GM23338 (cell line): Measurements from ENCODE around the gene ULBP2. TPM values are rescaled to one million over a fixed set of nuclear protein-coding genes. Genes with fewer than 3 reads are reported as not detected.

Experiments used
- ATAC-seq: fragments of 200-7000 bp; cut with Tn5 transposase; 3 replicates; pipeline ENCODE4 v1.9.1; 2020
- DNase-seq: peaks from one replicate; pipeline ENCODE4 v3.0.0-alpha.2; 2015; ENCODE audit warnings: low spot score
- H2AFZ ChIP-seq: fragments of 200-600 bp; sonication (generic); 2 replicates; pipeline ENCODE4 v1.8.0; 2016; ENCODE audit warnings: antibody characterized with exemption, mild to moderate bottlenecking, moderate library complexity
- H3F3A ChIP-seq: fragments of 200-600 bp; sonication (generic); replicated peaks from 2 replicates; pipeline ENCODE4 v1.8.0; 2017; ENCODE audit warnings: antibody characterized with exemption, mixed run types, low read depth
- H3K27ac ChIP-seq: fragments of 200-600 bp; sonication (generic); 2 replicates; pipeline ENCODE4 v1.6.1; 2016; ENCODE audit warnings: low read depth
- H3K27me3 ChIP-seq: fragments of 200-600 bp; sonication (generic); 2 replicates; pipeline ENCODE4 v1.8.0; 2016; ENCODE audit warnings: mild to moderate bottlenecking, mixed run types, moderate library complexity; ENCODE audit not compliant: insufficient read depth
- H3K36me3 ChIP-seq: fragments of 200-600 bp; sonication (generic); 2 replicates; pipeline ENCODE4 v1.8.0; 2016; ENCODE audit warnings: mild to moderate bottlenecking; ENCODE audit not compliant: insufficient read depth
- H3K4me1 ChIP-seq: fragments of 200-600 bp; sonication (generic); 2 replicates; pipeline ENCODE4 v1.8.0; 2016; ENCODE audit warnings: mild to moderate bottlenecking, moderate library complexity; ENCODE audit not compliant: insufficient read depth
- H3K4me2 ChIP-seq: fragments of 200-600 bp; sonication (generic); 2 replicates; pipeline ENCODE4 v1.7.1; 2017; ENCODE audit warnings: mixed run types
- H3K4me3 ChIP-seq: fragments of 200-600 bp; sonication (generic); 2 replicates; pipeline ENCODE4 v1.6.1; 2016; ENCODE audit warnings: mixed run types
- H3K79me2 ChIP-seq: fragments of 200-600 bp; sonication (generic); replicated peaks from 2 replicates; pipeline ENCODE4 v1.8.0; 2017; ENCODE audit warnings: mild to moderate bottlenecking; ENCODE audit not compliant: insufficient read depth
- H3K9me2 ChIP-seq: fragments of 200-600 bp; sonication (generic); 2 replicates; pipeline ENCODE4 v1.8.0; 2017; ENCODE audit not compliant: insufficient read depth
- H4K20me1 ChIP-seq: fragments of 200-600 bp; sonication (generic); replicated peaks from 2 replicates; pipeline ENCODE4 v1.8.0; 2017; ENCODE audit warnings: mild to moderate bottlenecking; ENCODE audit not compliant: insufficient read depth
- H3K27ac Mint-ChIP-seq: 2 replicates; pipeline ENCODE4 v1.8.0; 2020; ENCODE audit warnings: inconsistent platforms, mild to moderate bottlenecking, moderate library complexity, mixed read lengths
- H3K27me3 Mint-ChIP-seq: 3 replicates; pipeline ENCODE4 v1.8.0; 2022; ENCODE audit warnings: low read depth, mild to moderate bottlenecking, moderate library complexity, mixed read lengths, inconsistent platforms; ENCODE audit not compliant: insufficient read depth, poor library complexity
- H3K36me3 Mint-ChIP-seq: 3 replicates; pipeline ENCODE4 v1.8.0; 2021; ENCODE audit warnings: low read depth, mild to moderate bottlenecking, inconsistent platforms, moderate library complexity, mixed read lengths
- H3K4me1 Mint-ChIP-seq: 3 replicates; pipeline ENCODE4 v1.8.0; 2020; ENCODE audit warnings: mild to moderate bottlenecking, inconsistent platforms, mixed read lengths
- H3K4me3 Mint-ChIP-seq: 3 replicates; pipeline ENCODE4 v1.8.0; 2021; ENCODE audit warnings: moderate library complexity, mild to moderate bottlenecking, inconsistent platforms, mixed read lengths
- H3K9me3 Mint-ChIP-seq: 3 replicates; pipeline ENCODE4 v1.8.0; 2020; ENCODE audit warnings: moderate library complexity, mild to moderate bottlenecking, inconsistent platforms, mixed read lengths
- CREB1 ChIP-seq: fragments of 250-450 bp; sonication (Bioruptor Pico); IDR thresholded peaks from 2 replicates; pipeline ENCODE4 v1.5.0; 2020; ENCODE audit warnings: low read depth, mild to moderate bottlenecking, moderate library complexity
- ETS1 ChIP-seq: IDR thresholded peaks from 2 replicates; pipeline ENCODE4 v1.6.1; 2016; ENCODE audit warnings: antibody characterized with exemption
- EZH2 ChIP-seq: fragments of 200-600 bp; sonication (generic); IDR thresholded peaks from one replicate; pipeline ENCODE4 v1.8.0; 2017; ENCODE audit warnings: antibody characterized with exemption, mild to moderate bottlenecking, low read depth; ENCODE audit not compliant: unreplicated experiment
- EZH2phosphoT487 ChIP-seq: fragments of 200-600 bp; sonication (generic); IDR thresholded peaks from one replicate; pipeline ENCODE4 v1.8.1; 2018; ENCODE audit warnings: antibody characterized with exemption; ENCODE audit not compliant: unreplicated experiment
- POLR2AphosphoS5 ChIP-seq: IDR thresholded peaks from 2 replicates; pipeline ENCODE4 v1.6.1; 2016; ENCODE audit warnings: antibody characterized with exemption, low read depth
- REST ChIP-seq: IDR thresholded peaks from one replicate; pipeline ENCODE4 v1.6.1; 2018; ENCODE audit warnings: antibody characterized with exemption; ENCODE audit not compliant: unreplicated experiment
- STAT1 ChIP-seq: IDR thresholded peaks from one replicate; pipeline ENCODE4 v1.6.1; 2016; ENCODE audit warnings: antibody characterized with exemption; ENCODE audit not compliant: unreplicated experiment
- ZNF114 ChIP-seq: fragments of 250-450 bp; sonication (Bioruptor Pico); IDR thresholded peaks from 2 replicates; pipeline ENCODE4 v1.5.0; 2020; ENCODE audit warnings: mild to moderate bottlenecking, moderate library complexity
- ZNF331 ChIP-seq: fragments of 250-450 bp; sonication (Bioruptor Pico); IDR thresholded peaks from 2 replicates; pipeline ENCODE4 v1.5.0; 2020; ENCODE audit warnings: low read depth, mild to moderate bottlenecking, moderate library complexity
- ZNF462 ChIP-seq: fragments of 250-450 bp; sonication (Bioruptor Pico); IDR thresholded peaks from 2 replicates; pipeline ENCODE4 v1.5.0; 2020; ENCODE audit warnings: mild to moderate bottlenecking, moderate library complexity
- polyA plus RNA-seq: library from polyadenylated mRNA; unstranded; fragments of >200 nt; fragmentation: Nextera tagmentation; extraction: Ambion mirVana; gene quantifications from 2 replicates; pipeline ENCODE4 v1.2.1, GENCODE V29; 2016
- total RNA-seq: library from RNA; depleted of rRNA; stranded (reverse); fragments of >200 nt; shearing (Covaris generic); gene quantifications from 2 replicates; pipeline ENCODE4 v1.2.3, GENCODE V29; 2014

ULBP2 gene
- total and polyA plus RNA-seq, 2 experiments from 2014 or later, result not detected

- H3K4me1 ChIP-seq, result no peaks in the 10 kb centered on the region; the same call in 1 of the 2 replicates
- no peaks in the 10 kb centered on the region for H4K20me1 ChIP-seq
- H3K27ac ChIP-seq, result no peak overlapping the region
- H2AFZ ChIP-seq, result no peak overlapping the region
- H3K9me3 Mint-ChIP-seq, result no peaks in the 10 kb centered on the region; the same call in 2 of the 3 replicates
- H3K79me2 ChIP-seq, result no peaks in the 10 kb centered on the region
- no peak overlapping the region for H3K4me3 Mint-ChIP-seq
- ATAC-seq, result no peak
- no peak overlapping the region for H3K4me3 ChIP-seq
- DNase-seq, result no peak
- no peaks in the 10 kb centered on the region for H3K27me3 ChIP-seq
- H3K27ac Mint-ChIP-seq, result no peak overlapping the region
- no peaks in the 10 kb centered on the region for H3K36me3 ChIP-seq
- H3K4me2 ChIP-seq, result no peak overlapping the region
- H3K4me1 Mint-ChIP-seq, result peaks cover 11% of the 10 kb centered on the region
- peaks cover 18% of the 10 kb centered on the region for H3K27me3 Mint-ChIP-seq
- TF ChIP-seq CREB1 (CRISPR knock-in tag) (no peak), EZH2phosphoT487 (no peak), ZNF114 (CRISPR knock-in tag) (no peak), EZH2 (no peak), REST (no peak), ETS1 (no peak), POLR2AphosphoS5 (no peak)
- H3K36me3 Mint-ChIP-seq, result no peaks in the 10 kb centered on the region
- no peaks in the 10 kb centered on the region for H3F3A ChIP-seq
- H3K9me2 ChIP-seq, result no peaks in the 10 kb centered on the region
Observed at GRCh38 chr6:149899486-149899885, 42.3 kb upstream of the ULBP2 start.

GRCh38 chr6:149899926-149900619 lies 41.7 kb upstream of the ULBP2 start:
- H3K27ac ChIP-seq, result no peak overlapping the region
- ATAC-seq (no peak), DNase-seq (no peak)
- Mint-ChIP-seq H3K27ac (no peak overlapping the region), H3K9me3 (no peaks in the 10 kb centered on the region; the same call in 2 of the 3 replicates), H3K36me3 (no peaks in the 10 kb centered on the region), H3K4me3 (no peak overlapping the region), H3K27me3 (peaks cover 18% of the 10 kb centered on the region), H3K4me1 (peaks cover 9% of the 10 kb centered on the region)
- no peaks in the 10 kb centered on the region for H3K79me2 ChIP-seq
- no peak overlapping the region for H3K4me3 ChIP-seq
- no peaks in the 10 kb centered on the region for H3K9me2 ChIP-seq
- H2AFZ ChIP-seq, result no peak overlapping the region
- no peaks in the 10 kb centered on the region for H4K20me1 ChIP-seq
- H3K36me3 ChIP-seq, result no peaks in the 10 kb centered on the region
- H3F3A ChIP-seq, result no peaks in the 10 kb centered on the region
- H3K4me1 ChIP-seq, result no peaks in the 10 kb centered on the region; the same call in 1 of the 2 replicates
- H3K27me3 ChIP-seq, result no peaks in the 10 kb centered on the region
- H3K4me2 ChIP-seq, result no peak overlapping the region
- TF ChIP-seq ZNF462 (CRISPR knock-in tag) (no peak), ZNF331 (CRISPR knock-in tag) (no peak), EZH2phosphoT487 (no peak), EZH2 (no peak), STAT1 (no peak), ZNF114 (CRISPR knock-in tag) (no peak)
